ENCODE data around the gene JADE1.

JADE1 gene

GRCh38 chr4:128837679-128838078, 28.2 kb downstream of the JADE1 start:
- H3K4me1 Mint-ChIP-seq: peaks cover 67% of the 10 kb centered on the region
- DNase-seq (ENCODE audit: low spot score in 2 of 2) (no peak), ATAC-seq (replicated peaks; ENCODE audit: extremely low read depth, poor library complexity, severe bottlenecking) (no peak)
- H3K4me3 Mint-ChIP-seq: no peak overlapping the region
- H3K27ac Mint-ChIP-seq (ENCODE audit: low read depth): peak overlapping the region; percentile 27
- no peaks in the 10 kb centered on the region for H3K27me3 Mint-ChIP-seq
- H3K9me3 Mint-ChIP-seq: no peaks in the 10 kb centered on the region
- H3K36me3 Mint-ChIP-seq (ENCODE audit: insufficient read depth): peaks cover 17% of the 10 kb centered on the region

GRCh38 chr4:128840711-128841318, 31.3 kb downstream of the JADE1 start:
- Mint-ChIP-seq H3K4me1 (peaks cover 66% of the 10 kb centered on the region), H3K9me3 (no peaks in the 10 kb centered on the region), H3K36me3 (ENCODE audit: insufficient read depth) (peaks cover 29% of the 10 kb centered on the region), H3K4me3 (no peak overlapping the region), H3K27me3 (no peaks in the 10 kb centered on the region), H3K27ac (ENCODE audit: low read depth) (peak overlapping the region; percentile 84)
- ATAC-seq (replicated peaks; ENCODE audit: extremely low read depth, poor library complexity, severe bottlenecking) (no peak), DNase-seq (ENCODE audit: low spot score in 2 of 2) (no peak)

DNA sequence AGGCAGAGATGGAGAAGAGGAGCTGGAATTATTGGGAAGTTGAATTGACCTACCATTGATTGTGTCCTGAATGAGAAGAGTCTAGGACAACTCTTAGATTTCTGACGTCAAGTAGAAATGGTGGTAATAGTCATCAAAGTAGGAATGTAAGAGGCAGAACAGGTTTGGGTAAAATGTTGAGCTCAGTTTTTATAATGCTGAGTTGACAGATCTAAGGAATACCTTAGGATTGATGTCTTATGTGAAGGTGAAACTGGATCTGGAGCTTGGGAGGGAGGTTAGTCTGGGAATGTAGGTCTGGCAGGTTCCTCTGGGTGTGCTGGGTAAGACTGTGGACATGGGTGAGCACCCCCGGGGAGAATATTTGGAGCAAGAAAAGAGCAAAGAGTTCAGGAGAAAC, 31.9 kb downstream of the JADE1 start:
- peak overlapping the region; percentile 84 for H3K27ac Mint-ChIP-seq (ENCODE audit: low read depth)
- peaks cover 32% of the 10 kb centered on the region for H3K36me3 Mint-ChIP-seq (ENCODE audit: insufficient read depth)
- DNase-seq (ENCODE audit: low spot score in 2 of 2) (no peak), ATAC-seq (replicated peaks; ENCODE audit: extremely low read depth, poor library complexity, severe bottlenecking) (no peak)
- no peaks in the 10 kb centered on the region for H3K9me3 Mint-ChIP-seq
- no peak overlapping the region for H3K4me3 Mint-ChIP-seq
- H3K4me1 Mint-ChIP-seq: peaks cover 60% of the 10 kb centered on the region
- H3K27me3 Mint-ChIP-seq: no peaks in the 10 kb centered on the region

- Mint-ChIP-seq H3K9me3 (no peaks in the 10 kb centered on the region), H3K4me1 (peaks cover 38% of the 10 kb centered on the region), H3K27me3 (no peaks in the 10 kb centered on the region), H3K4me3 (no peak overlapping the region), H3K27ac (ENCODE audit: low read depth) (peak overlapping the region; percentile 23), H3K36me3 (ENCODE audit: insufficient read depth) (peaks cover 61% of the 10 kb centered on the region)
- DNase-seq (ENCODE audit: low spot score in 2 of 2): no peak
- no peak for ATAC-seq (replicated peaks; ENCODE audit: extremely low read depth, poor library complexity, severe bottlenecking)
These were observed 35.4 kb downstream of the JADE1 start for GRCh38 chr4:128844931-128845330.

DNA sequence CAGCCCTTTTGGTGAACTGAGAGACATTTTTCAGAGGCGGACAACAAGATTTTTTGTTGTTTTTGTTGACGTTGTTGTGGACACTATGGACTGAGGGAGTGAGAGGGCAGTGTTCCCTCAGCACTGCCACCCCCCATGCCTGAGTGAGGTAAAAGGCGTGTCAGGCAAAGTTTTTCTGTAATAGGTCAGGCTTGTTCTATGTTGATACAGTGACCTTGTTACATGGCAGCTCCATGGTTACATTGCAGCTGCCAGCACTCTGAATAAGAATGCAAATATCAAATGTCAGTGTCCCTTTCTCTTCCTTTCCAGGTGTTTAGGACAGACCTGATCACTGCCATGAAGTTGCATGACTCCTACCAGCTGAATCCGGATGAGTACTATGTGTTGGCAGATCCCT, 36.6 kb downstream of the JADE1 start:
- no peak for DNase-seq (ENCODE audit: low spot score in 2 of 2)
- ATAC-seq (replicated peaks; ENCODE audit: extremely low read depth, poor library complexity, severe bottlenecking): no peak
- Mint-ChIP-seq H3K4me1 (peaks cover 28% of the 10 kb centered on the region), H3K27me3 (no peaks in the 10 kb centered on the region), H3K9me3 (no peaks in the 10 kb centered on the region), H3K27ac (ENCODE audit: low read depth) (peak overlapping the region; percentile 49), H3K4me3 (no peak overlapping the region), H3K36me3 (ENCODE audit: insufficient read depth) (peaks cover 64% of the 10 kb centered on the region)

GRCh38 chr4:128847082-128847724, 37.7 kb downstream of the JADE1 start:
- no peak for ATAC-seq (replicated peaks; ENCODE audit: extremely low read depth, poor library complexity, severe bottlenecking)
- H3K27me3 Mint-ChIP-seq: no peaks in the 10 kb centered on the region
- no peak overlapping the region for H3K4me3 Mint-ChIP-seq
- H3K36me3 Mint-ChIP-seq (ENCODE audit: insufficient read depth): peaks cover 69% of the 10 kb centered on the region
- peak overlapping the region; percentile 49 for H3K27ac Mint-ChIP-seq (ENCODE audit: low read depth)
- H3K9me3 Mint-ChIP-seq: no peaks in the 10 kb centered on the region
- H3K4me1 Mint-ChIP-seq: peaks cover 20% of the 10 kb centered on the region
- DNase-seq (ENCODE audit: low spot score in 2 of 2): no peak

- Mint-ChIP-seq H3K27me3 (no peaks in the 10 kb centered on the region), H3K9me3 (no peaks in the 10 kb centered on the region), H3K4me1 (peaks cover 16% of the 10 kb centered on the region), H3K36me3 (ENCODE audit: insufficient read depth) (peaks cover 64% of the 10 kb centered on the region), H3K4me3 (no peak overlapping the region), H3K27ac (ENCODE audit: low read depth) (peak overlapping the region; percentile 44)
- ATAC-seq (replicated peaks; ENCODE audit: extremely low read depth, poor library complexity, severe bottlenecking) (no peak), DNase-seq (ENCODE audit: low spot score in 2 of 2) (no peak)
These were observed 39.0 kb downstream of the JADE1 start for GRCh38 chr4:128848461-128848860.

- peaks cover 63% of the 10 kb centered on the region for H3K36me3 Mint-ChIP-seq (ENCODE audit: insufficient read depth)
- H3K9me3 Mint-ChIP-seq: no peaks in the 10 kb centered on the region
- no peak overlapping the region for H3K27ac Mint-ChIP-seq (ENCODE audit: low read depth)
- no peak for ATAC-seq (replicated peaks; ENCODE audit: extremely low read depth, poor library complexity, severe bottlenecking)
- no peak overlapping the region for H3K4me3 Mint-ChIP-seq
- H3K4me1 Mint-ChIP-seq: peaks cover 32% of the 10 kb centered on the region
- DNase-seq (ENCODE audit: low spot score in 2 of 2): no peak
- H3K27me3 Mint-ChIP-seq: no peaks in the 10 kb centered on the region
These were observed 40.8 kb downstream of the JADE1 start for GRCh38 chr4:128850252-128850651.

GRCh38 chr4:128853741-128854140, 44.2 kb downstream of the JADE1 start:
- ATAC-seq (replicated peaks; ENCODE audit: extremely low read depth, poor library complexity, severe bottlenecking) (no peak), DNase-seq (ENCODE audit: low spot score in 2 of 2) (no peak)
- Mint-ChIP-seq H3K4me3 (peak overlapping the region; percentile 59), H3K4me1 (peaks cover 27% of the 10 kb centered on the region), H3K27ac (ENCODE audit: low read depth) (peak overlapping the region; percentile 93), H3K9me3 (no peaks in the 10 kb centered on the region), H3K36me3 (ENCODE audit: insufficient read depth) (peaks cover 63% of the 10 kb centered on the region), H3K27me3 (no peaks in the 10 kb centered on the region)

DNA sequence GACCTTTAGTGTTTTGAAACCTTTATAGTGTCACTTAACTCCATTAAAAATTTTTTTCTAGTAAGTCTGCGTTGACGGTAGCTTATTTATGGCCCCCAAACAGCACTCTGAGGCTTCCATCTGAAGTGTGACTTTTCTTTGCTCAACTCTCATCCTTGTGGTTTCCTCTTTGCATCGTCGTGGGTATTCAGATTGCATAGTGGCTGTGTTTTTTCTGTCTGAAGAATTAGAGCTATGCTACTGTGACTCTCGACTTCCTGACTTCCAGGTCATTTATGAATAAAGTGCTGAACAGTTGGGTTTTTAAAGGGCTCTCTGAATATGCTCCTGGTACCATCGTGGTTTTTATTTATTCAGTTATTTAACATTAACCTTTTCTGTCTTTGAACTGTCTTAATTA, 44.9 kb downstream of the JADE1 start:
- DNase-seq (ENCODE audit: low spot score in 2 of 2) (peak in 1 of 2 donors; percentile 53), ATAC-seq (replicated peaks; ENCODE audit: extremely low read depth, poor library complexity, severe bottlenecking) (peak; percentile 99)
- Mint-ChIP-seq H3K27ac (ENCODE audit: low read depth) (peak overlapping the region; percentile 93), H3K4me1 (peaks cover 27% of the 10 kb centered on the region), H3K36me3 (ENCODE audit: insufficient read depth) (peaks cover 61% of the 10 kb centered on the region), H3K4me3 (peak overlapping the region; percentile 59), H3K27me3 (no peaks in the 10 kb centered on the region), H3K9me3 (no peaks in the 10 kb centered on the region)

DNA sequence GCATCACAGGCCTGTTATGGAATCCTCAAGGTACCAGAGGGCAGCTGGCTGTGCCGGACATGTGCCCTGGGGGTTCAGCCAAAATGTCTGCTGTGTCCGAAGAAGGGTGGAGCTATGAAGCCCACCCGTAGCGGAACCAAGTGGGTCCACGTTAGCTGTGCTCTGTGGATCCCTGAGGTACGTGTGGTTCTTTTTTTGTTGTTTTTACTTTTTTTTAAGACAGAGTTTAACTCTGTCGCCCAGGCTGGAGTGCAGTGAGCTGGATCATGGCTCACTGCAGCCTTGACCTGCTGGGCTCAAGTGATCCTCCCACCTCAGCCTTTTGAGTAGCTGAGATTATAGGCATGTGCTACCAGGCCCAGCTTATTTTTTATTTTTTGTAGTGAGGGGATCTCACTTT, 46.1 kb downstream of the JADE1 start:
- ATAC-seq (replicated peaks; ENCODE audit: extremely low read depth, poor library complexity, severe bottlenecking) (no peak), DNase-seq (ENCODE audit: low spot score in 2 of 2) (no peak)
- no peak overlapping the region for H3K4me3 Mint-ChIP-seq
- no peaks in the 10 kb centered on the region for H3K27me3 Mint-ChIP-seq
- H3K27ac Mint-ChIP-seq (ENCODE audit: low read depth): peak overlapping the region; percentile 93
- peaks cover 55% of the 10 kb centered on the region for H3K36me3 Mint-ChIP-seq (ENCODE audit: insufficient read depth)
- H3K4me1 Mint-ChIP-seq: peaks cover 28% of the 10 kb centered on the region
- no peaks in the 10 kb centered on the region for H3K9me3 Mint-ChIP-seq

GRCh38 chr4:128856246-128856645, 46.7 kb downstream of the JADE1 start:
- no peak overlapping the region for H3K4me3 Mint-ChIP-seq
- H3K27me3 Mint-ChIP-seq: no peaks in the 10 kb centered on the region
- H3K36me3 Mint-ChIP-seq (ENCODE audit: insufficient read depth): peaks cover 54% of the 10 kb centered on the region
- H3K9me3 Mint-ChIP-seq: no peaks in the 10 kb centered on the region
- peaks cover 33% of the 10 kb centered on the region for H3K4me1 Mint-ChIP-seq
- DNase-seq (ENCODE audit: low spot score in 2 of 2) (no peak), ATAC-seq (replicated peaks; ENCODE audit: extremely low read depth, poor library complexity, severe bottlenecking) (no peak)
- H3K27ac Mint-ChIP-seq (ENCODE audit: low read depth): no peak overlapping the region

DNA sequence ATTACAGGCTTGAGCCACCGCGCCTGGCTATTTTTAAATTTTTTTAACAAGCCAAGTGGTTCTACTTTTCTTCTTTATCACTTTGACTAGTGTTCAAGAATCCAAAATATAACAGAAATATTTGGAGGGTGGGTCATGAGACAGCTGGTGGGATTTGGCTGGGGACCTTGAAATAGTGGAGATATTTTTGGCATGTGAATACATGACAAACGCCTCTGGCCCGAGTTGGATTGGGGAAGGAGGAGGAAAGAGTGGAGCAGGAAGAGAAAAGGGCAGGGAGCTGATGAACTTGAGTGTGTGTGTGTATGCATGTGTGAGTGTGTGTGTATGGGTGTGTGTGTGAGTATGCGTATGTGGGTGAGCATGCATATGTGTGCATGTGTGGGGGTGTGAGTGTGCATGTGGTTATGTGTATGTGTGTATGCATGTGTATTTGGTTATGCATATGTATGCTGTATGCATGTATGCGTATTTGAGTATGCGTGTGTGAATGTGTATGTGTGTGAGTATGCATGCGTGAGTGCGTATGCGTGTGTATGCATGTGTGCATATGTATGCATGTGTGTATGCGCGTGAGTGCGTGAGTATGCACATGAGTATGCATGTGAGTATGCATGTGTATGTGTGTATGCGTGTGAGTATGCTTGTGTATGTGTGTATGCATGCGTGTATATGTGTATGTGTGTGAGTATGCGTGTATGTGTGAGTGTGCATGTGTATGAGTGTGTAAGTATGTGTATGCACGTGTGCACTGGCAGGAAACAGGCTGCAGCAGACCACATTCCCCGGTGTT, 49.6 kb downstream of the JADE1 start:
- ATAC-seq (replicated peaks; ENCODE audit: extremely low read depth, poor library complexity, severe bottlenecking): no peak
- Mint-ChIP-seq H3K36me3 (ENCODE audit: insufficient read depth) (peaks cover 57% of the 10 kb centered on the region), H3K27ac (ENCODE audit: low read depth) (no peak overlapping the region)

More for the DNA sequence above, 49.6 kb downstream of the JADE1 start:
- no peak overlapping the region for H3K4me3 Mint-ChIP-seq
- no peaks in the 10 kb centered on the region for H3K9me3 Mint-ChIP-seq
- peaks cover 45% of the 10 kb centered on the region for H3K4me1 Mint-ChIP-seq
- no peak for DNase-seq (ENCODE audit: low spot score in 2 of 2)
- no peaks in the 10 kb centered on the region for H3K27me3 Mint-ChIP-seq

Measured in central memory CD8-positive, alpha-beta T cell (primary cell).